ENCODE results near the gene SRRM2. TPM values are rescaled to one million over a fixed set of nuclear protein-coding genes. Genes with fewer than 3 reads are reported as not detected.

The SRRM2 gene
- total RNA-seq, 3 donors from 2014 or later = 538 to 819 (median 692) TPM

DNA sequence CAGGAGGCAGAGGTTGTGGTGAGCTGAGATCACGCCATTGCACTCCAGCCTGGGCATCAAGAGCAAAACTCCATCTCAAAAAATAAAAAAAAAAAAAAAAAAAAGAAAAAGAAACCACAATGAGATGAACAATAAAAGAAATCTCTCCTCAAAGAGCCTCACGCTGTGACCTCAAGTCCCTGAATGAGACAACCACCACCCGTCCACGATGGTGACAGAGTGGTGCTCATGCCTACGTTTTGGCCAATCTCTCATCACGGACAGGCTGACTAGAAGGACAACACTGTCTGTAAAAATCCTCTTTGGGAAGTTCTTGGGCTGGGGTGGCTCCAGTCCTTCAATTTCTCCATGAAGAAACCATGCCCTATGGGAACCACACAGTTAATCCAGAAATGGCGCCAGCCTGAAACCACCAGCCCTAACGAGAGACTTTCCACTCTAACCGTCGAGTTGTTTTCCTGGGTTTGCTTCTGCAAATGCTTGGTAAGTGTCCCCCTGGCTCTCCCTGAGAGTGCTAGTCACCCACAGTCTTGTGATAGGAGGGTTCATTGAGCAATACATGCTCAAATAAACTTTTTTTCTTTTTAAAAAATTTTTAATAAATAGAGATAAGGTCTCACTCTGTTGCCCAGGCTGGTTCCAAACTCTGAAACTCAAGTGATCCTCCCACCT lies 17.5 kb upstream of the SRRM2 start:
- TF ChIP-seq, protein P1, sequence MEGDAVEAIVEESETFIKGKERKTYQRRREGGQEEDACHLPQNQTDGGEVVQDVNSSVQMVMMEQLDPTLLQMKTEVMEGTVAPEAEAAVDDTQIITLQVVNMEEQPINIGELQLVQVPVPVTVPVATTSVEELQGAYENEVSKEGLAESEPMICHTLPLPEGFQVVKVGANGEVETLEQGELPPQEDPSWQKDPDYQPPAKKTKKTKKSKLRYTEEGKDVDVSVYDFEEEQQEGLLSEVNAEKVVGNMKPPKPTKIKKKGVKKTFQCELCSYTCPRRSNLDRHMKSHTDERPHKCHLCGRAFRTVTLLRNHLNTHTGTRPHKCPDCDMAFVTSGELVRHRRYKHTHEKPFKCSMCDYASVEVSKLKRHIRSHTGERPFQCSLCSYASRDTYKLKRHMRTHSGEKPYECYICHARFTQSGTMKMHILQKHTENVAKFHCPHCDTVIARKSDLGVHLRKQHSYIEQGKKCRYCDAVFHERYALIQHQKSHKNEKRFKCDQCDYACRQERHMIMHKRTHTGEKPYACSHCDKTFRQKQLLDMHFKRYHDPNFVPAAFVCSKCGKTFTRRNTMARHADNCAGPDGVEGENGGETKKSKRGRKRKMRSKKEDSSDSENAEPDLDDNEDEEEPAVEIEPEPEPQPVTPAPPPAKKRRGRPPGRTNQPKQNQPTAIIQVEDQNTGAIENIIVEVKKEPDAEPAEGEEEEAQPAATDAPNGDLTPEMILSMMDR (IDR thresholded peaks at IDR 0.05) = no peak
- Histone ChIP-seq H3K4me1 (ENCODE audit: low read depth) (no peaks in the 10 kb centered on the region), H3K4me3 (no peak overlapping the region), H3K9me3 (no peaks in the 10 kb centered on the region), H3K36me3 (ENCODE audit: low read depth) (no peaks in the 10 kb centered on the region)
- intact Hi-C loops (cut with DNase I, micrococcal nuclease) = no loop called here
- DNase-seq (no peak), ATAC-seq (no peak)

DNA sequence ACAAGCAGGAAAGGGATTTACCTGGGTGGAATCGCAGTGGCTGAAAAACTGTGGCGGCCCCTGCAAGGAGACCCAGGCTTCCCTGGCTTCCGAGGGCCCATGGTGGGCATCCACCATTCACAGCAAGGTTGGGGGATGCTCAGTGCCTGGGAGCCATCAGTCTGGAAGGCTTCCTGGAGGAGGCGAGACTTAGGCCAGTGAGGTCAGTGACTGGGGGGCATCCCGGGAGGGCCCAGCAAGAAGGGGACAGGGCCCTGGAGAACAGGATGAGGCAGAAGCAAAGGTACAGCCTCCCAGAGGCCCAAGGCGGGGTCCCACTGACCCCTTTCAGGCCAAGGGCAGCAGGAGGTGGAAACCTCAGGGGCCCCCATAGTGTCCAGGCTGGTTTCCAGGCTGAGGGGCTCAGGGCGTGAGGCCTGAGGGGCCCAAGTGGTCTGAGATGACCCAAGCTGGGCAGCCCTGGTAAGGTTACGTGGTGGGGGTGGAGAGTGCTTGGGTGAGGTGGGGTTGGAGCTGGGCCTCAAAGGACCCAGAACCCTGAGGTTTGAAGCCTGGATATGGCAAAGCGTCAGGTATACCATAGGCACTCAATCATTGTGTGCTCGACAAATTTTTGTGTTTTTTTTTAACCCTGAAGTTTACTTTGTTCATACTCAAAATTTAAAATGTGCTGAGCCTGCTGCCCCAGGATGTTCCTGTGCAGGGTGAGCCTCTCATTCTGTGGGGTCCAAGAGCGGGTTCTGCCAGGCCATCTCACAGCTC lies 15.8 kb upstream of the SRRM2 start:
- Histone ChIP-seq H3K4me3 (no peak overlapping the region), H3K9me3 (no peaks in the 10 kb centered on the region), H3K36me3 (ENCODE audit: low read depth) (no peaks in the 10 kb centered on the region), H3K4me1 (ENCODE audit: low read depth) (no peaks in the 10 kb centered on the region)
- intact Hi-C loops (cut with DNase I, micrococcal nuclease) = no loop called here
- ATAC-seq = no peak
- no peak for DNase-seq
- TF ChIP-seq, protein P1 (IDR thresholded peaks at IDR 0.05) = no peak

DNA sequence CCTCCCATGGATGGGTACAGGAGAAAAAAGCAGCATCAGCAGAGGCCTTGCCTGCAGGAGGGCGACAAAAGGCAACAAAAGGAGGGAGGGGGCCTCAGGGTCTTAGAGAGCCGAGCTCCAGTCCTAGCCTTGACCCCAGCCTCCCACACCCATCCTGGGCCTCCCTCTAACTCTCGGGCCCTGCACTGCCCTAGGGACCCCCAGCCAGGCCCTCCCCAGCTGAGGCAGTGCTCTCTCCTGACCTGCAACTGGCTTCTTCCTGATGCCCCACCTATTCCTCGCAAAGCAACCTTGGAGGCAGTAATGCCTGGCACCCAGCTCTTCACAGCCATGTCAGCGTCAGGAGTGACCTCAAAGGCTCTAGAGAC lies 15.2 kb upstream of the SRRM2 start:
- H3K4me1 ChIP-seq (ENCODE audit: low read depth) = no peaks in the 10 kb centered on the region
- H3K4me3 ChIP-seq = no peak overlapping the region
- DNase-seq (no peak), ATAC-seq (no peak)
- intact Hi-C loops (cut with DNase I, micrococcal nuclease) = no loop called here
- H3K9me3 ChIP-seq = no peaks in the 10 kb centered on the region
- no peaks in the 10 kb centered on the region for H3K36me3 ChIP-seq (ENCODE audit: low read depth)
- TF ChIP-seq, protein P1 (IDR thresholded peaks at IDR 0.05) = no peak

DNA sequence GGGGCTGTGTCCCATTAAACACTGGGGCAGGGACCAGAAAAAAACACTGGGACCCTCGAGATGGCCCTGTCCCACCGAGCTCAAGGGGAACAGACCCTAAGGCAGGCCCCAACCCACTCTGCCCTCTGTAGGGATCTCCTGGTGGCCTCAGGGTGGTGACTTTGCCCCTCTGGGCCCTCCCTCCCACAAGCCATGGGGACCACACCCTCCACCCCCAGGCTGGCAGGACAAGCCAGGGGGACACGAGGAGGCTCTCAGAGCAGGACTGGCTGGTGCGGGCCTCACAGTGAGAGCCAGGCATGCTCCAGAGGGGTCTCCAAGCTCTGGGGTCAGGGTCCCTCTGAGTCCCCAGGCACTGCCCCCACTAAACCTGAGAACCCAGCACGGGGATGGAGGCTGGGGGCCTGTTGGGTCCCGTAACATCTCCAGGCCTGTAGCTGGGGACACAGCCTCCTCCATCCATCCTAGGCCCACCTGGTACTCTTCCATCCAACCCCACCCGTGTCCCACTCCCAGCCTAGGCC lies 14.5 kb upstream of the SRRM2 start:
- intact Hi-C loops (cut with DNase I, micrococcal nuclease) = no loop called here
- DNase-seq (no peak), ATAC-seq (no peak)
- TF ChIP-seq, protein P1 (IDR thresholded peaks at IDR 0.05) = no peak
- H3K4me3 ChIP-seq = no peak overlapping the region
- H3K36me3 ChIP-seq (ENCODE audit: low read depth) = no peaks in the 10 kb centered on the region
- no peaks in the 10 kb centered on the region for H3K4me1 ChIP-seq (ENCODE audit: low read depth)
- H3K9me3 ChIP-seq = no peaks in the 10 kb centered on the region

DNA sequence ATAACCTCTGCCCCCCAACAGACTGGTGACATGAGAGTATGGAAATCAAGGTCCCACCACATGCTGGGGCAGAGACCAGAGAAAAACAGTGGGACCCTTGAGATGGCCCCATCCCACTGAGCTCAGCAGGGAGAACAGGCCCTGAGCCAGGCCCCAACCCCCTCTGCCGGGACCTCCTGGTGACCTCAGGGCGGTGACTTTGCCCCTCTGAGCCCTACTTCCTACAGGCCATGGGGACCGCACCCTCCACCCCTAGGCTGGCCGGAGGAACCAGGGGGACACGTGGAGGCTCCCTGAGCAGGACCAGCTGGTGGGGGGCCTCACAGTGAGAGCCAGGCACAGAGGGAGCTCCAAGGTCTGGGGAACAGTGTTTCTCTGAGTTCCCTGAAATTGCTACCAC lies 13.8 kb upstream of the SRRM2 start:
- DNase-seq = no peak
- H3K4me3 ChIP-seq = no peak overlapping the region
- no peaks in the 10 kb centered on the region for H3K4me1 ChIP-seq (ENCODE audit: low read depth)
- no peaks in the 10 kb centered on the region for H3K9me3 ChIP-seq
- ATAC-seq = no peak
- TF ChIP-seq, protein P1 (IDR thresholded peaks at IDR 0.05) = no peak
- intact Hi-C loops (cut with DNase I, micrococcal nuclease) = no loop called here
- no peaks in the 10 kb centered on the region for H3K36me3 ChIP-seq (ENCODE audit: low read depth)

Data from mucosa of descending colon (tissue), 3 donors.